CD8-positive, alpha-beta memory T cell (primary cell): ENCODE results near the gene ZC4H2. TPM values are rescaled to one million over a fixed set of nuclear protein-coding genes. Genes with fewer than 3 reads are reported as not detected.
A peak's percentile ranks its signal among the peaks of the same experiment; 100 is the strongest.
"Not testable (repeated sequence)": the region's sequence is repeated elsewhere in the genome, so short reads cannot be mapped to it uniquely, and the experiment has no call there.

Experiments used
- CTCF ChIA-PET: fragments of 350-600 bp; sonication (Branson Sonifier 250); formaldehyde crosslinking; loops from one replicate; lab custom pipeline; 2021; ENCODE audit warnings: antibody characterized with exemption; lab: Charles Lee
- POLR2A ChIA-PET: fragments of 350-600 bp; sonication (Branson Sonifier 250); formaldehyde crosslinking; loops from one replicate; lab custom pipeline; 2021; ENCODE audit warnings: antibody characterized with exemption; lab: Charles Lee
- DNase-seq, 5 donors: peaks; one replicate each; pipeline versions ENCODE4 v3.0.0 to v3.0.0-alpha.2; 2020 to 2022; ENCODE audit warnings: mixed read lengths in 1 of 5
- H3K27ac ChIP-seq: one replicate; pipeline ENCODE4 v1.7.0; 2013; ENCODE audit warnings: low read depth, mild to moderate bottlenecking, low read length, moderate library complexity
- H3K27me3 ChIP-seq: 2 replicates; pipeline ENCODE4 v1.7.0; 2013; ENCODE audit warnings: low read length, mild to moderate bottlenecking; ENCODE audit not compliant: insufficient read depth, poor library complexity, severe bottlenecking
- H3K36me3 ChIP-seq: 2 replicates; pipeline ENCODE4 v1.7.0; 2013; ENCODE audit warnings: mild to moderate bottlenecking, low read length, moderate library complexity; ENCODE audit not compliant: insufficient read depth
- H3K4me1 ChIP-seq: 2 replicates; pipeline ENCODE4 v1.7.0; 2013; ENCODE audit warnings: mild to moderate bottlenecking, low read length, moderate library complexity; ENCODE audit not compliant: insufficient read depth
- H3K4me3 ChIP-seq: 2 replicates; pipeline ENCODE4 v1.7.0; 2013; ENCODE audit warnings: mild to moderate bottlenecking, low read length
- H3K9me3 ChIP-seq: 2 replicates; pipeline ENCODE4 v1.7.0; 2013; ENCODE audit warnings: mild to moderate bottlenecking, low read length
- H3K27ac Mint-ChIP-seq, 8 donors: one replicate each; pipeline ENCODE4 v1.8.0; 2020 to 2021; ENCODE audit warnings: mixed read lengths in 8 of 8, mild to moderate bottlenecking in 6 of 8, inconsistent platforms in 3 of 8, moderate library complexity in 3 of 8
- H3K27me3 Mint-ChIP-seq, 2 donors: one replicate each; pipeline ENCODE4 v1.8.0; 2020 to 2021; ENCODE audit warnings: mixed read lengths in 2 of 2, mild to moderate bottlenecking in 1 of 2, moderate library complexity in 1 of 2
- H3K36me3 Mint-ChIP-seq, 3 donors: one replicate each; pipeline ENCODE4 v1.8.0; 2020 to 2021; ENCODE audit warnings: mixed read lengths in 3 of 3, inconsistent platforms in 1 of 3, mild to moderate bottlenecking in 1 of 3
- H3K4me1 Mint-ChIP-seq, 3 donors: one replicate each; pipeline ENCODE4 v1.8.0; 2020 to 2021; ENCODE audit warnings: mixed read lengths in 3 of 3, inconsistent platforms in 1 of 3, mild to moderate bottlenecking in 1 of 3
- H3K4me3 Mint-ChIP-seq, 7 donors: one replicate each; pipeline ENCODE4 v1.8.0; 2020 to 2021; ENCODE audit warnings: mixed read lengths in 7 of 7, mild to moderate bottlenecking in 6 of 7, moderate library complexity in 4 of 7, inconsistent platforms in 2 of 7
- H3K9me3 Mint-ChIP-seq, 5 donors: one replicate each; pipeline ENCODE4 v1.8.0; 2020 to 2022; ENCODE audit warnings: mixed read lengths in 5 of 5, mild to moderate bottlenecking in 3 of 5, moderate library complexity in 2 of 5, inconsistent platforms in 1 of 5
- polyA plus RNA-seq: library from polyadenylated mRNA; unstranded; fragments of 300-500 nt; fragmentation: Illumina TruSeq; gene quantifications from one replicate; pipeline ENCODE4 v1.2.3, GENCODE V29; 2021
- total RNA-seq, 2 experiments: library from RNA; stranded (reverse); gene quantifications; one replicate each; pipeline ENCODE4 v1.2.3, GENCODE V29; 2021

The ZC4H2 gene, protein sequence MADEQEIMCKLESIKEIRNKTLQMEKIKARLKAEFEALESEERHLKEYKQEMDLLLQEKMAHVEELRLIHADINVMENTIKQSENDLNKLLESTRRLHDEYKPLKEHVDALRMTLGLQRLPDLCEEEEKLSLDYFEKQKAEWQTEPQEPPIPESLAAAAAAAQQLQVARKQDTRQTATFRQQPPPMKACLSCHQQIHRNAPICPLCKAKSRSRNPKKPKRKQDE
- 1 to 10 TPM; 7.1 to 7.3 TPM for total RNA-seq
- polyA plus RNA-seq, result 9.9 TPM

DNA sequence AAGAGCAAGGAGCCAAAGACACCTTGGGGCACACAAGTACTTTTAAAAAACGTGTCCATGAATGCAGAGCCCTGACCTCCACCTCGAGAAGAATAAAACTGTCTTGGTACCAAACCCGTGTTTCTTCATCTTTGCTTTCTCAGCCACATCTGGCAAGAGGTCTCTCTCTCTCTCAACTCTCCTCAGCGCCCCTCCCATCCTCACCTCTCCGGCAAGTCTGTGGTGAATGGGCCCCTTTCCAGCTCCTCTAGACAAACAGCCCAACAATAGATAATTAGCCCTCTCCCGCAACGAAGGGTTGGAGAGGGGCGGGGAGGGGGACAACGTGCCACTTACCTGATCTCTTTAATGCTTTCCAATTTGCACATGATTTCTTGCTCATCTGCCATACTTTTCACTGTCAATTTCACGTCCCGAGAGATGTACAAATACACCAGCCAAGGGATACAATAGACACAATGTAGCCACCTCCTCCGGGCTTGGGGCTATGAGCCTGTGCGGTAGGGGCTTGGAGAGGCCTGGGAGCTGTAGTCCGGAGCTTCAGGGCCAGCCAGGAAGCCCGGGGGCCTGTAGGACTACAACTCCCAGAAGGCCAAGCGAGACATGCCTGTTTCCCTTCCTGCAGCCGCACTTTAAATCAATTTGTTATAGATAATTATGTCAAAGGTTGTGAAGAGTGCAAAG is at the start of gene ZC4H2:
Gene ZC4H2 (minus strand): TSS at position 462 of the 684 bp plus-strand sequence. CDS start 73 bp downstream, at position 389.
- no peak within 1 kb of the TSS for H3K27ac ChIP-seq
- CTCF ChIA-PET, result interaction anchor here (1.5 kb wide), 1 partner anchor 59 kb away, joined by 4 read pairs; the partner anchor contains the start of gene ZC3H12B
- peaks cover 3 to 11% (median 7%) of the 10 kb centered on the region in 3 donors for H3K36me3 Mint-ChIP-seq

DNA sequence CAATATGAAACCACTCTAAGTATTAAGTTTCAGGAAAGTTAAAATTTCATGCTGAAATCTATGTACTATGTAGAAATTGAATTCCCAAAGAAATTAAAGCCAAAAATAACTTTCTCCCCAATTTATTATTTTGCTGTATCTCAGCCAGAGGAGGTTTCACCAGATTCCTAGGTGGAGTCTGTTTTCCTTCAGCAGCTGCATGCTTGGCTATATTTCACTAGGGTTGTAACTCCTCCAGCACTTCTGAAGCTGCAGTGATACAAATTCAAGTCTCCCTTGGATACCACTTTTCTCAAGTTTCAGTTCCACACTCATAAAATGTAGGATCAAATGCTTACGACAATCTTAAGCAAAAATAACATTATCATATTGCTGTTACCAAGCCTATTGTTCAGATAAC is 41.2 kb upstream of the ZC4H2 start:
- Mint-ChIP-seq H3K4me3 (no peak overlapping the region), H3K27me3 (peaks cover 0 to 12% of the 10 kb centered on the region in 2 donors), H3K27ac (no peak overlapping the region), H3K9me3 (peaks cover 0 to 23% (median 2%) of the 10 kb centered on the region in 5 donors), H3K36me3 (peaks cover 0 to 22% (median 2%) of the 10 kb centered on the region in 3 donors), H3K4me1 (no peaks in the 10 kb centered on the region)
- no peak overlapping the region for H3K27ac ChIP-seq
- H3K36me3 ChIP-seq, result no peaks in the 10 kb centered on the region
- ChIA-PET CTCF (no interaction called here), POLR2A (no interaction called here)
- DNase-seq, result no peak
- no peak overlapping the region for H3K4me3 ChIP-seq
- no peaks in the 10 kb centered on the region for H3K9me3 ChIP-seq
- no peaks in the 10 kb centered on the region for H3K4me1 ChIP-seq
- H3K27me3 ChIP-seq, result no peaks in the 10 kb centered on the region

More for the DNA sequence above, at the start of gene ZC4H2:
- Mint-ChIP-seq H3K4me1 (peaks cover 15 to 21% (median 18%) of the 10 kb centered on the region in 3 donors), H3K9me3 (peaks cover 0 to 2% (median 0%) of the 10 kb centered on the region in 5 donors), H3K27me3 (peaks cover 0 to 6% of the 10 kb centered on the region in 2 donors), H3K27ac (peak within 1 kb of the TSS; percentile 34 to 96 (median 86)), H3K4me3 (peak within 1 kb of the TSS; percentile 88 to 98 (median 93))
- Histone ChIP-seq H3K27me3 (no peaks in the 10 kb centered on the region), H3K4me3 (peak within 1 kb of the TSS; percentile 86), H3K9me3 (no peaks in the 10 kb centered on the region), H3K4me1 (peaks cover 6% of the 10 kb centered on the region), H3K36me3 (no peaks in the 10 kb centered on the region)
- POLR2A ChIA-PET, result no interaction called here
- DNase-seq, result peak; percentile 36 to 76 (median 62)

DNA sequence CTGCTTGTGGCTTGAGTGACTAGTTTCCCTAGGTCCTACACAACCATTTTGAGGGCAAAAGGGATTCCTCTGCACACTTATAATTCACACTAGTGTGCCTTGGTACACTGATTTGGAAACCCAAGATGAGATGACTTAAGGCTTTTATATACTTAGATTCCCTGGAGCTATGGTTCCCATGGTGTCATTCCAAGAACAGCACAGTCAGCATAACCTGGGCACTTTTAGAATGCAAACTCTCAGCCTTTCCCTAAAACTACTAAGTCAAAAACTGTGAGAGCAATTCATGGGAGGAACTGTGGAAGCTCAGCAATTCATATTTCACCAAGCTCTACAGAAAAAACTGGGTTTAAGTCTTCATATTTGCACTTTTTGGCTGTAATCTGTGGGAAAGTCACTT is 38.0 kb upstream of the ZC4H2 start:
- DNase-seq, result no peak
- Histone ChIP-seq H3K9me3 (no peaks in the 10 kb centered on the region), H3K36me3 (no peaks in the 10 kb centered on the region), H3K27me3 (no peaks in the 10 kb centered on the region), H3K27ac (no peak overlapping the region), H3K4me1 (no peaks in the 10 kb centered on the region), H3K4me3 (no peak overlapping the region)
- Mint-ChIP-seq H3K27me3 (peaks cover 0 to 4% of the 10 kb centered on the region in 2 donors), H3K4me3 (no peak overlapping the region), H3K36me3 (peaks cover 0 to 2% (median 0%) of the 10 kb centered on the region in 3 donors), H3K9me3 (peaks cover 0 to 2% (median 0%) of the 10 kb centered on the region in 5 donors), H3K4me1 (no peaks in the 10 kb centered on the region), H3K27ac (no peak overlapping the region)
- CTCF ChIA-PET, result no interaction called here
- POLR2A ChIA-PET, result no interaction called here

DNA sequence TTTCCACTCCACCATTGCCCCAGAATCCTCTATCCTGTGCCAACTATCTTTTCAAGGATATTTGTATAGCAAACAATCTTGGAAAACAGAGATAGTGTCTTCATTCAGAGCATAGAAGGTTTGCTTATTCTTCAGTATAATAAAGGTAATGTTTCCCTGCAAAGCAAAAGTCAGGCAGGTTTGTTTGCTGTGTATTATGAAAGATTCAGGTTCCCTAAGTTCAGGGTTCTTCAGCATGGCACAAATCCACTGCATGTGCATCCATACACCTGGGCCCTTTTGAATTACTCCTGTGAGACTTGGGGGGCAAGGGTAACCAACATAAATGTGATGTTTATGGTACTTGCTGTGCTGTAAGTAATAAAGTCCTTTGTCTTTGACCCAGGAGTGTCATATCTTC is 33.2 kb upstream of the ZC4H2 start:
- H3K36me3 ChIP-seq, result no peaks in the 10 kb centered on the region
- H3K9me3 ChIP-seq, result no peaks in the 10 kb centered on the region
- H3K4me1 ChIP-seq, result no peaks in the 10 kb centered on the region
- peaks cover 0 to 20% (median 8%) of the 10 kb centered on the region in 5 donors for H3K9me3 Mint-ChIP-seq
- ChIA-PET CTCF (no interaction called here), POLR2A (no interaction called here)
- H3K27ac ChIP-seq, result no peak overlapping the region
- H3K27me3 Mint-ChIP-seq, result peaks cover 0 to 3% of the 10 kb centered on the region in 2 donors
- H3K4me3 ChIP-seq, result no peak overlapping the region
- no peak for DNase-seq
- H3K4me3 Mint-ChIP-seq, result no peak overlapping the region
- H3K27me3 ChIP-seq, result no peaks in the 10 kb centered on the region
- H3K36me3 Mint-ChIP-seq, result peaks cover 0 to 6% (median 0%) of the 10 kb centered on the region in 3 donors
- H3K4me1 Mint-ChIP-seq, result no peaks in the 10 kb centered on the region
- no peak overlapping the region for H3K27ac Mint-ChIP-seq

DNA sequence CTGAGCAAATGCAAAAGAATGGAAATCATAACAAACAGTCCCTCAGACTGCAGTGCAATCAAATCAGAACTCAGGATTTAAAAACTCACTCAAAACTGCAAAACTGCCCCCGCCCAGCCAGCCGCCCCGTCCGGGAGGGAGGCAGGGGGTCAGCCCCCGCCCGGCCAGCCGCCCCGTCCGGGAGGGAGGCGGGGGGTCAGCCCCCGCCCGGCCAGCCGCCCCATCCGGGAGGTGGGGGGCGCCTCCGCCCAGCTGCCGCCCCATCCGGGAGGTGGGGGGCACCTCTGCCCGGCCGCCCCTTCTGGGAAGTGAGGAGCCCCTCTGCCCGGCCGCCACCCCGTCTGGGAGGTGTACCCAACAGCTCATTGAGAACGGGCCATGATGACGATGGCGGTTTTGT is 26.0 kb upstream of the ZC4H2 start:
- peaks cover 0 to 10% of the 10 kb centered on the region in 2 donors for H3K27me3 Mint-ChIP-seq
- peaks cover 4 to 44% (median 15%) of the 10 kb centered on the region in 5 donors for H3K9me3 Mint-ChIP-seq
- H3K36me3 ChIP-seq, H3K9me3 ChIP-seq, H3K27ac Mint-ChIP-seq, POLR2A ChIA-PET, H3K4me1 ChIP-seq, DNase-seq, H3K4me1 Mint-ChIP-seq, CTCF ChIA-PET, H3K27ac ChIP-seq, H3K4me3 Mint-ChIP-seq, H3K27me3 ChIP-seq, H3K4me3 ChIP-seq: not testable (repeated sequence)
- peaks cover 0 to 21% (median 1%) of the 10 kb centered on the region in 3 donors for H3K36me3 Mint-ChIP-seq

DNA sequence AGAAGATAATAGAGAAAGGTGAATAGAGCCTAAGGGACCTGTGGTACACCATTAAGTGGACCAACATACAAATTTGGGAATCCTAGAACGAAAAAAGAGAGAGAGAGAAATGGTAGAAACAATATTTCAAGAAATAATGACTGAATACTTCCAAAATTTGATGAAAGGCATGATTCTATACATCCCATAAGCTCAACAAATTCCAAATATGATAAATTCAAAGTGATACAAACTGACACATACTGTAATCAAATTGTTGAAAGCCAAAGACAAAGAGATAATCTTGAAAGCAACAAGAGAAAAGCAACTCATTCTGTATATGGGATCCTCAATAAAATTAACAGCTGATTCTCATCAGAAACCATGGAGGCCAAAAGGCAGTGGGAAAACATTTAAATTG is 20.6 kb upstream of the ZC4H2 start:
- no peak for DNase-seq
- H3K27me3 ChIP-seq, result no peaks in the 10 kb centered on the region
- Mint-ChIP-seq H3K9me3 (peaks cover 0 to 24% (median 8%) of the 10 kb centered on the region in 5 donors), H3K36me3 (peaks cover 0 to 28% (median 1%) of the 10 kb centered on the region in 3 donors), H3K4me3 (no peak overlapping the region), H3K27ac (no peak overlapping the region), H3K27me3 (peaks cover 0 to 10% of the 10 kb centered on the region in 2 donors), H3K4me1 (no peaks in the 10 kb centered on the region)
- H3K36me3 ChIP-seq, result no peaks in the 10 kb centered on the region
- ChIA-PET CTCF (no interaction called here), POLR2A (no interaction called here)
- no peaks in the 10 kb centered on the region for H3K4me1 ChIP-seq
- no peaks in the 10 kb centered on the region for H3K9me3 ChIP-seq
- no peak overlapping the region for H3K4me3 ChIP-seq
- H3K27ac ChIP-seq, result no peak overlapping the region

DNA sequence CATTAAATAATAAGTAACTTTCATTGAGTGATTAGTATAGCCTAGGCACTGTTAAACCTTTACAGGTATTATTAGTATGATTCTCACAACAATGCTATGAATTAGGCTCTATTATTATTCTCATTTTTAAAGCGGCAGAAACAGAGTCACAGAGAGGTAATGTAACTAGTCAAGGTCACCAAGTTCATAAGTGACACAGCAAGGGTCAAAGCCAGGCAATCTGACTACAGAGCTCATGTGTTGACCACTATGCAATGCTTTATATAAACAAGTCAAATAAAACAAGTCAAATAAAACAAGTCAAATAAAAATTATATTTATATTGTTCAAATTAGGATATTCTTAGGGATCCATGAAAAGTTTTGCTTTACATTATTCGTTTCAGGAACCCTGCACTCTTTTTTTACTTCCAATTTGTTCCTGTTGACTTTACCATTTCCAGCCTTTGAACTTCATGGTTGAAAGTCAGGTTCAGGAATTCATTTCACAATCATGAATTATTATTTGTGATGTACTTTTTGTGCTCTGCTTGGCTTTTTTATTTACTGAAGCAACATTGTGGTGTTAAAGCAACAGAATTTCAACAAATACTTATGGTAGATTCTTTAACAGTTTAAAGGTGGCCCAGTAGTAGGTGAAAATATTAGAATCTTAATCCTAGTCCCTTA is 18.0 kb upstream of the ZC4H2 start:
- Histone ChIP-seq H3K9me3 (no peaks in the 10 kb centered on the region), H3K36me3 (no peaks in the 10 kb centered on the region), H3K27me3 (no peaks in the 10 kb centered on the region), H3K4me1 (no peaks in the 10 kb centered on the region), H3K4me3 (no peak overlapping the region), H3K27ac (no peak overlapping the region)
- Mint-ChIP-seq H3K4me1 (no peaks in the 10 kb centered on the region), H3K9me3 (peaks cover 0 to 18% (median 5%) of the 10 kb centered on the region in 5 donors), H3K27ac (no peak overlapping the region), H3K4me3 (no peak overlapping the region), H3K36me3 (peaks cover 0 to 33% (median 0%) of the 10 kb centered on the region in 3 donors), H3K27me3 (peaks cover 0 to 9% of the 10 kb centered on the region in 2 donors)
- no peak for DNase-seq
- CTCF ChIA-PET, result no interaction called here
- POLR2A ChIA-PET, result no interaction called here
